ENCODE data around the gene SLC17A7.

DNA sequence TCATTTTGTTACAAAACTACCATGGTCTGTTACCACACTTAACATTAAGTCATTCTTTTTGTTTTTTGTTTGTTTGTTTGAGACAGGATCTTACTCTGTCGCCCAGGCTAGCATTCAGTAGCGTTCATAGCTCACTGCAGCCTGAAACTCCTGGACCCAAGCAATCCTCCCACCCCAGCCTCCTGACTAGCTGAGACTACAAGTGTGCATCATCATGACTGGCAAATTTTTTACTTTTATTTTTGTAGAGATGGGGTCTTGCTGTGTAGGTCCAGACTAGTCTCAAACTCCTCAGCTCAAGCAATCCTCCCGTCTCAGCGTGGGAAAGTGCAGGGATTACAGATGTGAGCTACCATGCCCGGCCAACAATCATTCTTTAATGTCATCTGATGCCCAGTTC is 15.0 kb upstream of the SLC17A7 start:
- TF ChIP-seq POLR2A (IDR thresholded peaks at IDR 0.05; ENCODE audit: low read depth, low read length) = no peak
- TF ChIP-seq POLR2AphosphoS5 (IDR thresholded peaks at IDR 0.05; ENCODE audit: insufficient read depth, low read depth, low read length) = no peak
- TF ChIP-seq, protein P1, sequence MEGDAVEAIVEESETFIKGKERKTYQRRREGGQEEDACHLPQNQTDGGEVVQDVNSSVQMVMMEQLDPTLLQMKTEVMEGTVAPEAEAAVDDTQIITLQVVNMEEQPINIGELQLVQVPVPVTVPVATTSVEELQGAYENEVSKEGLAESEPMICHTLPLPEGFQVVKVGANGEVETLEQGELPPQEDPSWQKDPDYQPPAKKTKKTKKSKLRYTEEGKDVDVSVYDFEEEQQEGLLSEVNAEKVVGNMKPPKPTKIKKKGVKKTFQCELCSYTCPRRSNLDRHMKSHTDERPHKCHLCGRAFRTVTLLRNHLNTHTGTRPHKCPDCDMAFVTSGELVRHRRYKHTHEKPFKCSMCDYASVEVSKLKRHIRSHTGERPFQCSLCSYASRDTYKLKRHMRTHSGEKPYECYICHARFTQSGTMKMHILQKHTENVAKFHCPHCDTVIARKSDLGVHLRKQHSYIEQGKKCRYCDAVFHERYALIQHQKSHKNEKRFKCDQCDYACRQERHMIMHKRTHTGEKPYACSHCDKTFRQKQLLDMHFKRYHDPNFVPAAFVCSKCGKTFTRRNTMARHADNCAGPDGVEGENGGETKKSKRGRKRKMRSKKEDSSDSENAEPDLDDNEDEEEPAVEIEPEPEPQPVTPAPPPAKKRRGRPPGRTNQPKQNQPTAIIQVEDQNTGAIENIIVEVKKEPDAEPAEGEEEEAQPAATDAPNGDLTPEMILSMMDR (IDR thresholded peaks at IDR 0.05; ENCODE audit: extremely low read depth in 1 of 2, insufficient read depth in 1 of 2, low read depth in 1 of 2, low read length in 2 of 2) = no peak
